Ramos (cell line): ENCODE data around the gene OTOG.

Experiments used
- in situ Hi-C: fragments of 300-500 bp; cut with MboI; formaldehyde crosslinking; loops from one replicate; pipeline ENCODE4 v1.14.3; 2022; ENCODE audit warnings: low sequenced_read_pairs; ENCODE audit not compliant: unreplicated experiment

OTOG gene, protein sequence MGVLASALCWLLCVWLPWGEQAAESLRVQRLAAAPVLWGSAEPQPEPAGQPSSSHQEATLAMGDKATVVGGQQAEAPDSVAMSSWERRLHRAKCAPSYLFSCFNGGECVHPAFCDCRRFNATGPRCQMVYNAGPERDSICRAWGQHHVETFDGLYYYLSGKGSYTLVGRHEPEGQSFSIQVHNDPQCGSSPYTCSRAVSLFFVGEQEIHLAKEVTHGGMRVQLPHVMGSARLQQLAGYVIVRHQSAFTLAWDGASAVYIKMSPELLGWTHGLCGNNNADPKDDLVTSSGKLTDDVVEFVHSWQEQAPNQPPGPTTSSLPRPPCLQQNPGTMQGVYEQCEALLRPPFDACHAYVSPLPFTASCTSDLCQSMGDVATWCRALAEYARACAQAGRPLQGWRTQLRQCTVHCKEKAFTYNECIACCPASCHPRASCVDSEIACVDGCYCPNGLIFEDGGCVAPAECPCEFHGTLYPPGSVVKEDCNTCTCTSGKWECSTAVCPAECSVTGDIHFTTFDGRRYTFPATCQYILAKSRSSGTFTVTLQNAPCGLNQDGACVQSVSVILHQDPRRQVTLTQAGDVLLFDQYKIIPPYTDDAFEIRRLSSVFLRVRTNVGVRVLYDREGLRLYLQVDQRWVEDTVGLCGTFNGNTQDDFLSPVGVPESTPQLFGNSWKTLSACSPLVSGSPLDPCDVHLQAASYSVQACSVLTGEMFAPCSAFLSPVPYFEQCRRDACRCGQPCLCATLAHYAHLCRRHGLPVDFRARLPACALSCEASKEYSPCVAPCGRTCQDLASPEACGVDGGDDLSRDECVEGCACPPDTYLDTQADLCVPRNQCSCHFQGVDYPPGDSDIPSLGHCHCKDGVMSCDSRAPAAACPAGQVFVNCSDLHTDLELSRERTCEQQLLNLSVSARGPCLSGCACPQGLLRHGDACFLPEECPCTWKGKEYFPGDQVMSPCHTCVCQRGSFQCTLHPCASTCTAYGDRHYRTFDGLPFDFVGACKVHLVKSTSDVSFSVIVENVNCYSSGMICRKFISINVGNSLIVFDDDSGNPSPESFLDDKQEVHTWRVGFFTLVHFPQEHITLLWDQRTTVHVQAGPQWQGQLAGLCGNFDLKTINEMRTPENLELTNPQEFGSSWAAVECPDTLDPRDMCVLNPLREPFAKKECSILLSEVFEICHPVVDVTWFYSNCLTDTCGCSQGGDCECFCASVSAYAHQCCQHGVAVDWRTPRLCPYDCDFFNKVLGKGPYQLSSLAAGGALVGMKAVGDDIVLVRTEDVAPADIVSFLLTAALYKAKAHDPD (N-terminal part only)

DNA sequence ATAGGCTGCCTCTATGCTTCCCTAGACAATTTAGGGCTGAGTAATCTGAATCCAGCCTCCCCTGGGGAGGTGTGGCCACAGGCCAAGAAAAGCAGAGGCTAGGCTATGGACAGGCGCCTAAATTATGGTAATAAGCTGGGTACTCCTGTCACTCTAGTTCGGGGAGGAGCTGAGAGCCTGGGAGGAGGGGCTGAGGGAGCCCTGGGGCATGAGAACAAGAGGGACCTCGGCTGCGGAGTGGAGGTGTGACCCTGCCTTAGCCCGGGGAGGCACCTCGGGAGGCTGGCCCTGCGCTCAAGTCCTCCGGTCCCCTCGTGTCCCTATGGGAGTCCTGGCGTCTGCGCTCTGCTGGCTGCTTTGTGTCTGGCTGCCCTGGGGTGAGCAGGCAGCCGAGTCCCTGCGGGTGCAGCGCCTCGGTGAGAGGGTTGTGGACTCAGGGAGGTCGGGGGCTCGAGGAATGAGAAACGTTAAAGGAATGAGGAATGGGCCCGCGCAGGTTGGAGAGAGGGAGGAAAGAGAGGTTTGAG lies at the start of gene OTOG:
Gene OTOG (plus strand): TSS at position 209 of the 527 bp plus-strand sequence. CDS start 114 bp downstream, at position 323.
- in situ Hi-C loops, result no loop called here

DNA sequence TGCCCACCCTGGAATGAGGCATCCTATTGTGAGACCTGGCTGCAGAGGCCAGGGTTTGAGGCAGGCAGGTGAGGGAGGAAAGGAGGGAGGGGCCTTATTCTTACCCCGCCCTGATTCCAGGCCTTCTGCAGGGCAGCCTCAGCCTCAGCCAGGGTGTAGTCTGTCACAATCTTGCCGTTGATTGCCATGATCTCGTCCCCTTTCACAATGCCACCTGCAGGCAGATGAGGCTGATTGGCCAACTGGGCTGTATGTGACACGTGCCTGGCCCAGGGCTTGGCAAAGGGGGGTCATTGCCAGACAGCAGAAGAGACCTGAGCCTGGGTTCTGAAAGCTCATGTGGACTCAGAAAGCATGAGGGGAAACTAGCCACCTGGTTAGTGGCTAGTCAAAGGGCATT lies 49.0 kb upstream of the OTOG start:
- in situ Hi-C loops, result no loop called here

DNA sequence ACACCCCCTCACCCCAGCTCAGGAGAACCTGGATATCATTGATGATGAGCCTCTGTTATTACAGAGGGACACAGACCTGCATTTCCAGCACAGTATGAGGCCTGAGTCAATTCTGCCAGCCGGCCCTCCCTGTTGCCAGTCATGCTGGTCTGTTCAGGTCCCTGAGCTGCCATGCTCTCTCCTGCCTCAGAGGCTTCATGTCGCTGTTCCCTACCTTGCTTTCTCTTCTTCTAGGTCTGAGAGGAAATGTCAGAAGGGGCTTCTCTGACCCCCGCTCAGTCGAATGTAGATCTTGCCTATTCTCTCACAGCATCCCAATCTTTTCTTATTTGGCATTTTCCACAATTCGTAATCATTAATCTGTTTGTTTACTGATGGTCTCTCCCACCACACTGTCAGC lies 48.6 kb upstream of the OTOG start:
- in situ Hi-C loops, result no loop called here

DNA sequence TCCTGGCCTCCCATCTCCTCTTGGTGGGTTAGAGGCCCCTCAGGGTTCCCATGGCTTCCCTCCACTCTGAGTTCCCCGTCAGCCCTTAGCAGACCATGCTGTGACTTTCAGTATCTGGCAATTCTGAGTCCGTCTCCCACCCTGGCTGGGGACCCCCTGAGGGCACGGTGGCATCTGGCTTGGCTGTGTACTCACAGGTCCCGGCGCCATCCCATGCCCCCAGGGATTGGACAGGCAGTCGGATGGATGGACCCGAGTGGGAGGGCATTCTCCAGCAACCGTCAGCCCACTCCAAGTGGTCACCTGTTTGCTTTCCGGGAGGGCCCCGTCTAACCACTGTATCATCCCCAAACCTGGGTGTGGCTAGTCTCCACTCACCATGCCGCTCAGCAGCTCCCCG lies 46.4 kb upstream of the OTOG start:
- in situ Hi-C loops, result loop anchor here (5.0 to 10.0 kb wide), 2 partner anchors 108 to 266 kb away; no protein-coding TSS in a partner anchor

DNA sequence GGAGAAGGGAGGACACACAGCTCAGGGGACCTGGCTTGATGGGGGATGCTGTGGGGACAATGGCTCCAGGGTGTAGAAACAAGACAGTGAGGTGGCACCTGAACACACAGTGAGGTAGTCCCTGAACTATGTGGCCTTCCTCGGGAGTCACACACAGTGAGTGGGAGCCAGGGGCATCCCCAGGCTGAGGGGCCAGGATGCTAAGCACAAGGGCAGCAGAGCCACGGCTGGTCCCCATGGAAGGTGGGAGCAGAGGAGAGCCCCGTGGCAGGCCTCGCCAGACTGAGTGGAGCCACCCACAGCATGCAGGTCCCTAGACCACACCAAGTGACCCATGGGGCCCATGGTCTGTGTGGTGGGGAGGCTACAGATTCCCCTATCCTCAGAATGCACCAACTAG lies 44.4 kb upstream of the OTOG start:
- in situ Hi-C loops, result loop anchor here (5.0 to 10.0 kb wide), 2 partner anchors 110 to 268 kb away; no protein-coding TSS in a partner anchor

DNA sequence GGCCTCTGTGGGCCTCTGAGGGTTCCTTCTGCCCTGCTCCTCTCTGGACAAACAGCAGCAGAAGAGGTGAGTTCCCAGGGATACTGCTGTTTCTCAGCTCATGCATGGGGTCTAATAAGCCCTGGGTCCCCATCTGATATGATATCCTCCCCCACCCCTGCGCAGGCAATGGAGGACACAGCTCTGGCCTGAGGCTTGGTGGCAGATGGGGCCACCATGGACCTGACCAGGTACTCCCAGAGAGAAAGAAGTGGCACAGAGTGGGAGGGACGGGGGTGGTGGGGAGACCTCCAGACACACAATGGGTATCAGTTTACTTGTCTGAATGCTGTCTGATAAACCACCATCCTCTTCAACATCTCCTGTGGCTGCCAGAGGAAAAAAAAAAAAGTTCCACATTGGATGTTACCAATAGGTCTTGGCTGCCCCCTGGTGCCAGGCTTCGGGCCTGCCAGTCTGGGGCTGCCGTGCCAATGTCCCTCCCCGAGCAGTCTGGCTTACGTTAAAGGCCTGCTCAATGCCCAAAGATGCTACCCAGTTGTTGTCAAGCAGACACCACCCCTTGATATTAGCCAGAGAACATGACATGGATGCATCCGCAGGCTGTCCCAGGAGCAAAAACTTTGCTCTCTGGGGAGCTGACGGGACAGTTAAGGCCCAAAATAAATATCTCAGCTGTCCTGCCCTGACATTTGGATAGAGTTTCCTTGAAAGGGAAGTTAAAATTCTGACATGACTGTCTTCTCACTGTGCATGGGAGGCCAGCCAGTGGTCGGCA lies 42.5 kb upstream of the OTOG start:
- in situ Hi-C loops, result loop anchor here (5.0 to 10.0 kb wide), 2 partner anchors 112 to 270 kb away; no protein-coding TSS in a partner anchor

DNA sequence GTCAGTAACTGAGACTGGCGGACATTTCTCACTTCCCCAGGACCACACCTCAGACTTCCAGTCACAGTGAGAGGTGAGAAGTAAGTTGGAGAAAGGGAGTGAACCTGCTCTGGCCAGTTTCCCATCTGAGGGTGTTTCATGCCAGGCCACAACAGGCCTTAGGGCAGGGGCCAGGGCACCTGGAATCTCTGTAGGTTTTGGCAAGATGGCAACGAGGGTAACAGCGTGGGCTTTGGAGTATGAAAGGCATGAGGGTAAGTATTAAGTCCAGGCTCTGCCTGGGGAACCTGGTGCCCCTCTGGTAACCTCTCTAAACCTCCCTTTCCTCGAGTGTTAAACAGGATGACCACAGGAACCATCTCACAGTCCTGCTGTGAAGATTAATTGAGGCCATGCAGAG lies 41.9 kb upstream of the OTOG start:
- in situ Hi-C loops, result loop anchor here (10.0 kb wide), 1 partner anchor 270 kb away; no protein-coding TSS in a partner anchor

DNA sequence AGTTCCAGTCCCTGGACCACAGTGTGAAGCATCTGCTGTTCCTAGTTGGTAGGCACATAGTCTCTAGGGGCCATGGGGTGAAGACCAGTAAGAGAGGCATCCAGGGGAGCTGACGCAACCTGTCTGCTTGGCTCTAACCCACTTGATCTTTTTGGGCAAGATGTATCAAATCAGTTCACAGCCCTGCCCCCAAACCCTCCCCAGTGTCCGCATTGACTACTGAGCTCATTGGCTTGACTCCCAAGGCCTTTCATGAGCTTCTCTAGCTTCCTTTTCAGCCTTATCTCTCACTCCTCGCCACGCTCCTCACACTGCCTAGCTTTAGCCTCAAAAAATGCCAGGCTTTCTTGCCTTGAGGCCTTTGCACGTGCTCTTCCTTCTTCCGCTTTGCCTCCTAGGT lies 40.7 kb upstream of the OTOG start:
- in situ Hi-C loops, result loop anchor here (10.0 kb wide), 1 partner anchor 272 kb away; no protein-coding TSS in a partner anchor

DNA sequence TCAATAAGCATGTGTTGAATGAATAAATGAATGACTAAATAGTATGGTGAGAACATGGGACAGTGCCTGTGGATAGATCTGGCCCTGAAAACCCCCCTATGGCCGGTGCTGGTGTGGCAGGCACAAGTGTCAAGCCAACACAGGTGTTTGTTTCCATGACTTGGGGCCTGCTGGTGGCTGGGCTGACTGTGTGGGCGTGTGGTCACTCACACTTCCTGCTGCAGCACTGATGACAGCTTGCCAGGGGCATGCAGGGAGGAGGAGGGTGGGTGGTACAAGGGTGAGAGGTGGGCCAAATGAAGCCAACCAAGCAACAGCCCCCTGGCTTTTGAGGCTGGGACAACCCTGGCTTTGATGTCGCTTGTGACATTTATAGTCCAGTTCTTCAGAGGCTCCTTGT lies 40.1 kb upstream of the OTOG start:
- in situ Hi-C loops, result loop anchor here (10.0 kb wide), 1 partner anchor 272 kb away; no protein-coding TSS in a partner anchor

DNA sequence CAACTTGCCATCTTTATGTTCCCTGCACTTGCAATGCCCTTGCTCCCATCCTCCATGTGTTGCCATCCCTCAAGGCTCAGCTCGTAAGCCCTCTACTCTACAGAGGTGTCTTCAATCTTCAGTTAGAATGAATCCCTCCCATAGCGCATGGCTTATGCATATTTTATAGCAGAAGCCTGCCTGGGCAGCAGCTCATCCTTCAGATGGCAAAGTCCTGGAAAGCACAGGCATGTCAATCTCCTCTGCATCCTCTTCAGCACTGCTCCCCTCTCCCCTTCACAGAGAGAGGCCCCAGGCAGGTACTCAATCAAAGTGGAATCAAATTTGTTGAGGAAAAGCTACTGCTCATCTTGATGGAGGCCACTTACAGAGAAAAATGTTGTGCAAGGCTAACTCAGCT lies 39.3 kb upstream of the OTOG start:
- in situ Hi-C loops, result loop anchor here (10.0 kb wide), 1 partner anchor 273 kb away; no protein-coding TSS in a partner anchor

DNA sequence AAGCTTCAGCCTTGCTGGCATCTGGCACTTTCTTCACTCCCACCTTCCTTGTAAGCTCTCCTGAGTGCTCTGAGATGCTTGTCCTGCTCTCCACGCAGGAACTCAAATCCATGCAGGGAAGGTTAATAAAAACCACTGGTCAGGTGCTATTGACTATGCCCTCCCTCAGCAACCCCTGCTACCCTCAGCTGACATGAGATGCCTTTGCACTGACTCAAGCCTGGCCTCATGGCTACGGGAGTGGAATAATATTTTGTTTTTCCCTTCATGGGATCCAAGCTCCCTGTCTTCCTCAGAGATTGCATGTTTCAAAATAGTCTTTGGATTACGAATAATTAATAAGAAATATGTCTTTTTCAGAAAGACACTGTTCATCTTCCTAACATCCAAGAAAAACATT lies 38.8 kb upstream of the OTOG start:
- in situ Hi-C loops, result loop anchor here (10.0 kb wide), 1 partner anchor 274 kb away; no protein-coding TSS in a partner anchor

DNA sequence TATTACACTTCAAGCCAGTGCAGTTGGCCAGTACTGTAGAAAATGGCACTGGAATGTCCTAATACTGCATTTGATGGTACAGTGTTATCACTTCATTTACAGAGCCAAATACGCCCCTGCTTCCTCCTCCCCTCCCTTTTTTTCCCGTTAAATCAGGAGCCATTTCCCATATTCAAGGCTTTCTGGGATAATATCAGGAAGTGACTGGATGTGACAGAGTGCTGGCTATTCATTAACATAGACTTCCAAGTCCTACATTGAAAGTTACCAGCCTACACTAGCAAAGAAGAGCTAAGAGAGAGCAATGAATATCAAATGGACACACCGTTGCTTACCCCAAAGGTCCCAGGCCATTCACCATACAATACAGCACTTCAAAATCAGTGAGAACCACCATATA lies 38.3 kb upstream of the OTOG start:
- in situ Hi-C loops, result loop anchor here (10.0 kb wide), 1 partner anchor 274 kb away; no protein-coding TSS in a partner anchor

DNA sequence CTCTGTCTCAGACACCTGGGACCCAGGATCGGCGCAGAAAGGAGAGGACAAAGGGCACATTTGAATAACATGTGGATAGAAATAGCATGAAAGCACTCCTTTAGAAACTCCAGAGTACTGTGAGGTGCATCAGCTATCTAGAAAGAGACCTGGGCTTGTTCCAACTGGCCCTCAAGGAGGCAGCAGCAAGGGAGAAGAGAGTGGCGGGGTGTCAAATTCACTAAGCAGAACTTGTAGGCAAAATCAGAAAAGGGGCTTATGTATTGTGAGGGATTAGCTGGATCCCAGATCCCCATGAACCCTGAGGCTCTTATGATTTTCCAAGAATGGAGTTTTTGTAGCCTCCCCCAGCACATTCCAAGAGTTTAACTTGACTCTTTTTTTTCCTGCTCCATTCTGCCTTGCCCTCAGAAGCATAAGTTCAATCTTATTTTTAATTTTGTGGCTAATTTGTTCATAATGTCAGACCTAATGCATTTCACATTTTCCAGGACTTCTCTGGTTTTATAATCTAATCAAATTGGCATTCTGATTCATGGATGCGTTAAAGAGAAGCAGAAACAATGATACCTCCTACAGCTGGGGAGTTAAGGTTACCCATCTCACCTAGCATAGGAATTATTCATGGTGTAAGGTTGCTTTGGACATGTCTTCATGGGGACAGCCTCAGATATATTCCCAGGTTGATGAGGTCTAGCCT lies 36.4 kb upstream of the OTOG start:
- in situ Hi-C loops, result no loop called here

DNA sequence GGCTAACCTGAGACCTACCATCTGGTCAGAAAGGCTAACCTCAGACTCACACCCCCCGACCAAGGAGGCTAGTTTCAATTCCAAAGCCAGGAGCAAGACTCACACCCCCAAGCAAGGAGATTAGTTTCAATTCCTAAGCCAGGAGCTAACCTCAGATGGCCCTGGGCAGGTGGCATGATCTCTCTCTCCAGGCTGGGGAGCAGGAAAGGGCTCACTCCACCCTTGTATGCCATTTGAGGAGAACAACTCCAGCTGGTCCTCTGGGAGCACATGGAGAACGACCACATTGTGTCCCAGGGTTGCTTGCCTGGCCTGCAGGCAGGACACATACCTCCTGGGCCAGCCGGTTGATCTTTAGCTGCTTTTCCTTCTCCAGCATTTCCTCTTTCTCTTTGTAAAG lies 35.5 kb upstream of the OTOG start:
- in situ Hi-C loops, result no loop called here

DNA sequence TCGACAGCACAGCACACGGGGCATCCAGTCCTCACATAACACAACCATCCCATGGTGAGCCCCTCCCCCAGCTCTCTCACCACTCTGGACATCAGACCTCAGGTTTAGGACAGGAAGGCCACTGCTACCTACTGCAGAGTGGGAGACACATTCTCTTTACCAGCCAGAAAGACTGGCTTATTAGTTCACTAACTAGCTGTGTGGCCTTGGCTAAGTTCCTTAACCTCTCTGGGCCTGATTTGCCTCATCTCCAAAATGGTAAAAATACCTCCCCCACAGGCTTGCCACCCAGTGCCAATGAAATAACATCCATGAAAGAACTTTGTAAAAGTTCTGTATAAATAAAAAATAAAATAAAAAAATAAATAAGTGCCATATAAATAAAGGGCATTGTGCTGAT lies 35.0 kb upstream of the OTOG start:
- in situ Hi-C loops, result no loop called here

DNA sequence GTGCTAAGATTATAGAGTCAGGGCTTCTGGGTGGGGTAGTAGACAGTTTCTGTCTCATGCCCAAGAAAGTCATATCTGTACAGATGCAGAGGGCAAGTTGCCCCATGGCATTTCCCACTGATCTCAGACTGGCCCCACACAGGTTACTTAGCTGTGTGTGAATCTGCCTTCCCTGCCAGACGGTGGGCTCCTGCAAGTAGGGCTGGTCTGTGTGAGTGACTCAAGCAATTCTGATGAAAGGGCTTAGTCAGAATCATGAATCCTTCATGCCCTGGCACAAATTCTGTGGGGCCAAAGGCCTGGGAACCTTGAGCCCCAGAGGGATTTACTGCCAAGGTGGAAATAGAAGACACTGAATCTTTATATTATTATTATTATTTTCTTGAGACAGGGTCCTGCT lies 33.2 kb upstream of the OTOG start:
- in situ Hi-C loops, result no loop called here

DNA sequence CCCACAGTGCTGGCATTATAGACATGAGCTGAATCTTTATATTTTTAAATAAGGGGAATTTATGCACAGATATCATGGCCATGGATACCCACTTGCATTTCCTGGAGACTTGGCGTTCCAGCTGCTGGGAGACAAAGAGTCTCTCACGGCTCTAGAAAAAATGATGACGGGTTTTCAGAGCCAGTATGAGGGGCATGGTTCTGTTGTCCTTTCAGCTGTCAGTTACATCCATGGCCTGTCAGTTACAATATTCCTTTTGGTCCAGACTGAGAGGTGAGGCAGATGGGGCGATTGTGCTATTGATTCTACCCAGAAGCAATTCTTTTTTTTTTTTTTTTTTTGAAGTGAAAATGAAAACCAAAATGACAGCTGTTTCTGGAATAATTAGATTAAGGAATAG lies 32.6 kb upstream of the OTOG start:
- in situ Hi-C loops, result no loop called here

DNA sequence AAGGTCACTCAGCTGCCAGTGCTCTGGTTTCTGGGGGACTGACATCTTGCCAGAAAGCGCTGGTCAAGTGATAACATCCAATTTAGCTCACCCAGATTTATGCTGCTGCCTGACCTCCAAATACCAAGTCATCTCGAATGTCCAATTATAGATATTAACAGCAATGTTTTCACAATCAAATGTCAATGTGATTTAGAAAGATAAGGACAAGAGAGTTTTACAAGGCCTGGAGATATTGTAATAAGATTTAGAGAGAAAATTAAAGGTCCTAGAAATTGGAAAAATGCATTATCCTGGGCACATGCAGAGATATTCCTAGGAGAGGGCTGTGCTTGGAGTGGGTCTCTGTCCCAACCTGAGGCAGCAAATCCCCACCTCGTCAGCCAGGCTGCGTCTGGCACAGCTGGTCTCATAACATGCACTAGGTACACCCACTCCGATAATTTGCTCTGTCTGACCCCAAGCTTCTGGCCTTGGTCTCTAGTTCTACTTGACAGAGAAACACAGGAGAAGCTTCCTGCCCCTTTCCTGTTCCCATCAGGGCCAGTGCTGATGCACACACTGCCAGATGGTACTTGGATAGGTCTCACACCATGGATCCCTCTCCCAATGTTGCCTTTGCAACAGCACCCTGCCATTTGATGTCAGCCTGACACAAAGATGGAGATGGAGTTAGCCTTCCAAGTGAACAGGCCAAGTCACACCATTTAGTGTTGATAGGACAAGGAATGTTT lies 31.4 kb upstream of the OTOG start:
- in situ Hi-C loops, result no loop called here
